ENCODE results near the gene ZC3H12D. TPM values are rescaled to one million over a fixed set of nuclear protein-coding genes. Genes with fewer than 3 reads are reported as not detected.

Gene ZC3H12D
- total RNA-seq, 1 experiment from 2014 or later = not detected

DNA sequence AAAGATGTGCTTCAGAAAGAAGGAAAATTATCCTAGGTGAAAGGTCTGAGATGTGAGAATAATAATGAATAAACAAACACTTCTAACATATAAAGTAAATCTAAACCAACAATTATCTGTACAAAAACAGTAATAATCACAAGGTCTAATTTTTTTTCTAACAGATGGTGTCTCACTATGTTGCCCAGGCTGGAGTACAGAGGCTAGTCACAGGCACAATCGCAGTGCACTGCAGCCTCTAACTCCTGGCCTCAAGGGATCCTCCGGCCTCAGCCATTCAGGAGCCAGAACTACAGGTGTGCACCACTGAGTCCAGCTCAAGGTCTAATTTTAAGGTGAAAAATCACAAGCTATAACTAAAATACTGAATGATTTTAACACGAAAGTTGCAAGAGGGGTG is 17.0 kb upstream of the ZC3H12D start:
- Mint-ChIP-seq H3K9me3 (ENCODE audit: unreplicated experiment) (no peaks in the 10 kb centered on the region), H3K4me1 (ENCODE audit: insufficient read depth, unreplicated experiment) (peaks cover 2% of the 10 kb centered on the region), H3K27me3 (ENCODE audit: insufficient read depth, unreplicated experiment) (no peaks in the 10 kb centered on the region), H3K36me3 (ENCODE audit: insufficient read depth, unreplicated experiment) (peaks cover 38% of the 10 kb centered on the region), H3K4me3 (ENCODE audit: unreplicated experiment) (no peak overlapping the region), H3K27ac (ENCODE audit: low read depth, unreplicated experiment) (no peak overlapping the region)
- TF ChIP-seq, protein P1, sequence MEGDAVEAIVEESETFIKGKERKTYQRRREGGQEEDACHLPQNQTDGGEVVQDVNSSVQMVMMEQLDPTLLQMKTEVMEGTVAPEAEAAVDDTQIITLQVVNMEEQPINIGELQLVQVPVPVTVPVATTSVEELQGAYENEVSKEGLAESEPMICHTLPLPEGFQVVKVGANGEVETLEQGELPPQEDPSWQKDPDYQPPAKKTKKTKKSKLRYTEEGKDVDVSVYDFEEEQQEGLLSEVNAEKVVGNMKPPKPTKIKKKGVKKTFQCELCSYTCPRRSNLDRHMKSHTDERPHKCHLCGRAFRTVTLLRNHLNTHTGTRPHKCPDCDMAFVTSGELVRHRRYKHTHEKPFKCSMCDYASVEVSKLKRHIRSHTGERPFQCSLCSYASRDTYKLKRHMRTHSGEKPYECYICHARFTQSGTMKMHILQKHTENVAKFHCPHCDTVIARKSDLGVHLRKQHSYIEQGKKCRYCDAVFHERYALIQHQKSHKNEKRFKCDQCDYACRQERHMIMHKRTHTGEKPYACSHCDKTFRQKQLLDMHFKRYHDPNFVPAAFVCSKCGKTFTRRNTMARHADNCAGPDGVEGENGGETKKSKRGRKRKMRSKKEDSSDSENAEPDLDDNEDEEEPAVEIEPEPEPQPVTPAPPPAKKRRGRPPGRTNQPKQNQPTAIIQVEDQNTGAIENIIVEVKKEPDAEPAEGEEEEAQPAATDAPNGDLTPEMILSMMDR (IDR thresholded peaks at IDR 0.05; ENCODE audit: unreplicated experiment) = no peak
- POLR2A ChIA-PET = no interaction called here
- CTCF ChIA-PET = no interaction called here
- BruUV-seq (replicated peaks) = no TSS peak
- DNase-seq (ENCODE audit: unreplicated experiment) = no peak
- intact Hi-C loops (cut with micrococcal nuclease) = no loop called here

DNA sequence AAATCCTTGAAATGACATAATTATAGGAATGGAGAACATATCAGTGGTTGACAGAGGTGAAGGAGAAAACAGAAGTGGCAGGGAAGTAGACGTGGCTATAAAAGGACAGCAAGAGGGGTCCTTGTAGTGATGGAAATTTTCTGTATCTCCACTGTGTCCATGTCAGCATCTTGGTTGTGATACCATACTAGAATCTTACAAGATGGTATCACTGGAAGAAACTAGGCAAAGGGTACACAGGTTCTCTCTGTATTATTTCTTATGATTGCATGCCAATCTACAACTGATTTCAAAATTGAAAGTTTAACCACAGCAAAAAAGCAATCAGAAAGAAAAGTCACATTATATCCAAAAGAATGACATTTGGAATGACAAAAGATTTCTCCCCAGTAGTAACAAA is 16.4 kb upstream of the ZC3H12D start:
- Mint-ChIP-seq H3K27me3 (ENCODE audit: insufficient read depth, unreplicated experiment) (no peaks in the 10 kb centered on the region), H3K9me3 (ENCODE audit: unreplicated experiment) (no peaks in the 10 kb centered on the region), H3K4me1 (ENCODE audit: insufficient read depth, unreplicated experiment) (peaks cover 5% of the 10 kb centered on the region), H3K27ac (ENCODE audit: low read depth, unreplicated experiment) (no peak overlapping the region), H3K4me3 (ENCODE audit: unreplicated experiment) (no peak overlapping the region), H3K36me3 (ENCODE audit: insufficient read depth, unreplicated experiment) (peaks cover 38% of the 10 kb centered on the region)
- DNase-seq (ENCODE audit: unreplicated experiment) = no peak
- ChIA-PET POLR2A (no interaction called here), CTCF (interaction anchor here (1.1 kb wide), 1 partner anchor 15 kb away, joined by 4 read pairs; no protein-coding TSS in a partner anchor)
- BruUV-seq (replicated peaks) = no TSS peak
- intact Hi-C loops (cut with micrococcal nuclease) = no loop called here
- TF ChIP-seq, protein P1 (IDR thresholded peaks at IDR 0.05; ENCODE audit: unreplicated experiment) = no peak

DNA sequence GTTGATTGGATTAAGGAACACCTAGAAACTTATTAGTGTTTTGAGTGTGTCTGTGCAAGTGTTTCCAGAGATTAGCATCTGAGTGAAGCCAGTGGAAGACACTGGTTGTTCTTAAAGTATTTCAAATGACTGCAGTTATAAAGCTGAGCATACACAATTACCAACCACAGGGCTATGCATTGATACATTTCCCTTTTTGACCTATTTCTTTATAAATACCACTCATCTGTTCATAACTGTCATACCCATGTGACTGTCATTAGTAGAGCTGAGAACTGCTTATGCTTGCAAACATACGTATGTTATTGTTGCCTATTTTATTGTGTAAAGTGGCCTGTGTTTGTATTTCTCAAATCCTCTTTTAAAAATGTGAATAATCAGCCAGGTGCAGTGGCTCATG is 15.3 kb upstream of the ZC3H12D start:
- BruUV-seq (replicated peaks) = no TSS peak
- H3K27ac Mint-ChIP-seq (ENCODE audit: low read depth, unreplicated experiment) = no peak overlapping the region

DNA sequence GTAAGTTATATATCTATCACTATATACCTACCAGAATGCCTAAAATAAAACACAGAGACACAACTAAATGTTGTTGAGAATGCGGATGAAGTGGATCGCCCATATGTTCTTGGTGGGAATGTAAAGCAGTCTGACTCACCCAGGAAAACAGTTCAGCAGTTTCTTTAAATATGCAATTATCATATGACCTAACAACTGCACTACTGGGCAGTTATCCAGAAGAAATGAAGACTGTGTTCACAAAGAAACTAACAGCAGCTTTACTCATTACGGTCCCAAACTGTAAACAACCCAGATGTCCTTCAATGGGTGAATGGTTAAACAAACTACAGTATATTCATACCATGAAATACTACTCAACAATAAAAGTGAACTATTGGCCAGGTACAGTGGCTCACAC is 14.3 kb upstream of the ZC3H12D start:
- CTCF ChIA-PET = interaction anchor here (0.7 to 1.2 kb wide), 2 partner anchors 40 to 471 kb away, joined by 3 read pairs; no protein-coding TSS in a partner anchor
- Mint-ChIP-seq H3K4me1 (ENCODE audit: insufficient read depth, unreplicated experiment) (peaks cover 5% of the 10 kb centered on the region), H3K27ac (ENCODE audit: low read depth, unreplicated experiment) (peak overlapping the region; percentile 64), H3K36me3 (ENCODE audit: insufficient read depth, unreplicated experiment) (peaks cover 25% of the 10 kb centered on the region), H3K4me3 (ENCODE audit: unreplicated experiment) (no peak overlapping the region), H3K27me3 (ENCODE audit: insufficient read depth, unreplicated experiment) (no peaks in the 10 kb centered on the region), H3K9me3 (ENCODE audit: unreplicated experiment) (no peaks in the 10 kb centered on the region)
- DNase-seq (ENCODE audit: unreplicated experiment) = peak; percentile 89
- TF ChIP-seq, protein P1 (IDR thresholded peaks at IDR 0.05; ENCODE audit: unreplicated experiment) = no peak
- BruUV-seq (replicated peaks) = no TSS peak
- POLR2A ChIA-PET = interaction anchor here (0.6 to 1.5 kb wide), 7 partner anchors 10 to 1850 kb away, joined by 3 to 7 read pairs (median 5); no protein-coding TSS in a partner anchor
- intact Hi-C loops (cut with micrococcal nuclease) = no loop called here

More for the DNA sequence above, 15.3 kb upstream of the ZC3H12D start:
- intact Hi-C loops (cut with micrococcal nuclease) = no loop called here
- H3K27me3 Mint-ChIP-seq (ENCODE audit: insufficient read depth, unreplicated experiment) = no peaks in the 10 kb centered on the region
- H3K4me1 Mint-ChIP-seq (ENCODE audit: insufficient read depth, unreplicated experiment) = peaks cover 5% of the 10 kb centered on the region
- peaks cover 31% of the 10 kb centered on the region for H3K36me3 Mint-ChIP-seq (ENCODE audit: insufficient read depth, unreplicated experiment)
- ChIA-PET CTCF (interaction anchor here (0.6 to 1.1 kb wide), 2 partner anchors 16 to 48 kb away, joined by 4 read pairs; no protein-coding TSS in a partner anchor), POLR2A (interaction anchor here (1.5 kb wide), 1 partner anchor 43 kb away, joined by 7 read pairs; no protein-coding TSS in a partner anchor)
- DNase-seq (ENCODE audit: unreplicated experiment) = no peak
- H3K9me3 Mint-ChIP-seq (ENCODE audit: unreplicated experiment) = no peaks in the 10 kb centered on the region
- no peak overlapping the region for H3K4me3 Mint-ChIP-seq (ENCODE audit: unreplicated experiment)
- TF ChIP-seq, protein P1 (IDR thresholded peaks at IDR 0.05; ENCODE audit: unreplicated experiment) = no peak
